Brain microvascular endothelial cell (primary cell): ENCODE measurements around the gene SGPL1.

Source experiments
- DNase-seq: peaks from one replicate; pipeline ENCODE4 v3.0.0-alpha.2; 2020
- H3K27ac ChIP-seq: fragments of 250-450 bp; sonication (Bioruptor Pico); 2 replicates; pipeline ENCODE4 v1.5.1; 2020; ENCODE audit warnings: mild to moderate bottlenecking, moderate library complexity
- H3K27me3 ChIP-seq: fragments of 250-450 bp; sonication (Bioruptor Pico); replicated peaks from 2 replicates; pipeline ENCODE4 v1.5.1; 2020; ENCODE audit warnings: mild to moderate bottlenecking
- H3K36me3 ChIP-seq: fragments of 250-450 bp; sonication (Bioruptor Pico); replicated peaks from 2 replicates; pipeline ENCODE4 v1.5.1; 2020; ENCODE audit warnings: mild to moderate bottlenecking
- H3K4me3 ChIP-seq: 2 replicates; pipeline ENCODE4 v1.5.1; 2011; ENCODE audit warnings: low read depth, mild to moderate bottlenecking, control low read depth, low read length, moderate library complexity
- in situ Hi-C: cut with HindIII; loops from 2 replicates; pipeline ENCODE4 v1.10.0; 2017; ENCODE audit warnings: low sequenced_read_pairs, low pct_ligation_motif_present
- TF ChIP-seq, protein P1 (sequence below): IDR thresholded peaks from 2 replicates; pipeline ENCODE4 v1.5.1; 2011; ENCODE audit warnings: low read depth, mild to moderate bottlenecking, moderate library complexity, low read length, control low read depth, inconsistent platforms; ENCODE audit errors: missing control alignments

SGPL1 gene

DNA sequence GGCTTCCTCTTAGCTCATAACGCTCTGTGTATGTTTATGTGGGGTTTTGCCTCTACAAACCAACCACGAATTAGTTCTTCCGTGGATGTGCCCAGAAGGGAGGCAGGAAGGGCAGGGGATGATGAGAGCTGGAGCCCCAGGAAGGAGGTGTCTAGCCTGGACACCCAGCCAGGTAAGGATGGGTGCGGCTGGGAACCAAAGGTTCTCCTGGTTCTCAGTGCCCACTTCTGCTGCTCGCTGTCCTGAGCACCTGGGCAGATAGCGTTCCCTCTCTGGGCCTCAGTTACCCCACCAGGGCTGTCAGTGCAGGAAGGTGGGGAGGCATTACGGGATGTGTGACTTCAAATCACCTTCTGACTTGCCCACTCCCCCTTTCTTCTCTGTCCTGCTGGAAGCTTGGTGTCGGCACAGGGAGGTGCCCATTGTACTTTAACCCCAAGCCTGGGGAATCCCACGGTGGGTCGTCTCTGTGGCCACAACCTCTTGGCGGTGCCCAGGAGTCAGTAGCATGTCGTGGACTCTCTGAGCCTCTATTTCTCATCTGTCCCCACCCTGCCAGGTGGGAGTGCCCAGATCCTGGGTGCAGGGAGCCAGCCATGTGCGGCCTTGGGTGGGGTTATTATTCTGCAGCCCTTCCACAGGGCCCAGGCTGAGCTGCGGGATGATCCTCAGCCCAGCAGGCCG, 91.3 kb downstream of the SGPL1 start:
- DNase-seq = no peak
- Histone ChIP-seq H3K4me3 (no peak overlapping the region), H3K36me3 (no peaks in the 10 kb centered on the region), H3K27ac (no peak overlapping the region), H3K27me3 (no peaks in the 10 kb centered on the region)
- TF ChIP-seq, protein P1, sequence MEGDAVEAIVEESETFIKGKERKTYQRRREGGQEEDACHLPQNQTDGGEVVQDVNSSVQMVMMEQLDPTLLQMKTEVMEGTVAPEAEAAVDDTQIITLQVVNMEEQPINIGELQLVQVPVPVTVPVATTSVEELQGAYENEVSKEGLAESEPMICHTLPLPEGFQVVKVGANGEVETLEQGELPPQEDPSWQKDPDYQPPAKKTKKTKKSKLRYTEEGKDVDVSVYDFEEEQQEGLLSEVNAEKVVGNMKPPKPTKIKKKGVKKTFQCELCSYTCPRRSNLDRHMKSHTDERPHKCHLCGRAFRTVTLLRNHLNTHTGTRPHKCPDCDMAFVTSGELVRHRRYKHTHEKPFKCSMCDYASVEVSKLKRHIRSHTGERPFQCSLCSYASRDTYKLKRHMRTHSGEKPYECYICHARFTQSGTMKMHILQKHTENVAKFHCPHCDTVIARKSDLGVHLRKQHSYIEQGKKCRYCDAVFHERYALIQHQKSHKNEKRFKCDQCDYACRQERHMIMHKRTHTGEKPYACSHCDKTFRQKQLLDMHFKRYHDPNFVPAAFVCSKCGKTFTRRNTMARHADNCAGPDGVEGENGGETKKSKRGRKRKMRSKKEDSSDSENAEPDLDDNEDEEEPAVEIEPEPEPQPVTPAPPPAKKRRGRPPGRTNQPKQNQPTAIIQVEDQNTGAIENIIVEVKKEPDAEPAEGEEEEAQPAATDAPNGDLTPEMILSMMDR = no peak
- in situ Hi-C loops = no loop called here

DNA sequence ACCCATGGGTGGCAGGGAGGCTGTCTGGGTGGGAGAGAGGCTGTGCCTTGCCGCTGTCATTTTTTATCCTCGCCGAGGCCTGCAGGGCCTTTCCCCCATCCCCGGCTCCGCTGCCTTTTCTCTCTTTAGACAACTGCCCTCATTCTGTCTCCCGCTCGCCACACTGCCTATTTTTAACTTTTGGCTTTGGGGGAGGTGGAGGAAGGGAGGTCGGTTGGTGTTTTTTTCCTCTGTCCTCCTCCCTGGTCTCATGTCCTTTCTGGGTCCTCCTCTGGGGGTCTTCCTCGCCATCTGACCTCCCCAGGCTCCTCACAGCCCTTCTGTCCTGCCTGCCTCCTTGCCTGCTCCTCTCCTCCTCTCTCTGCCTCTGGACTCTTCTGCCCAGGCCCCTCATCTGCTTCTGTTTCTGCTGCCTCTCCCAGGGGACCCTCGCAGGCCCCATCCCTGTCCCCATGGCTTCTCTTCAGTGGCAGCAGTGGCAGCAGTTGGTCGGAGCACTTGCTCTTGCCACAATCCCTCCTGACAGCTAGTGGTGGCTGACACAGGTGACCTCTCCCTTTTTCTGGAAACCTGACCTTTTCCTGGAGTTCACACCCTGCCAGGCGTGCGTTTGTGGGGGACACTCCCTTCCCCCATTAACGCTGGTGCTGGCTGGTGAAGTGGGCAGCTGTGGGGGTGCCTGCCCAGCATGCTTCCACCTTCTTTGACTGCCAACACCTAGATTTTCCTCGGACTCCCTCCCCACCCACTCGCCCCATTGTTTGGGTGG, 92.1 kb downstream of the SGPL1 start:
- in situ Hi-C loops = no loop called here
- no peaks in the 10 kb centered on the region for H3K27me3 ChIP-seq
- DNase-seq = no peak

DNA sequence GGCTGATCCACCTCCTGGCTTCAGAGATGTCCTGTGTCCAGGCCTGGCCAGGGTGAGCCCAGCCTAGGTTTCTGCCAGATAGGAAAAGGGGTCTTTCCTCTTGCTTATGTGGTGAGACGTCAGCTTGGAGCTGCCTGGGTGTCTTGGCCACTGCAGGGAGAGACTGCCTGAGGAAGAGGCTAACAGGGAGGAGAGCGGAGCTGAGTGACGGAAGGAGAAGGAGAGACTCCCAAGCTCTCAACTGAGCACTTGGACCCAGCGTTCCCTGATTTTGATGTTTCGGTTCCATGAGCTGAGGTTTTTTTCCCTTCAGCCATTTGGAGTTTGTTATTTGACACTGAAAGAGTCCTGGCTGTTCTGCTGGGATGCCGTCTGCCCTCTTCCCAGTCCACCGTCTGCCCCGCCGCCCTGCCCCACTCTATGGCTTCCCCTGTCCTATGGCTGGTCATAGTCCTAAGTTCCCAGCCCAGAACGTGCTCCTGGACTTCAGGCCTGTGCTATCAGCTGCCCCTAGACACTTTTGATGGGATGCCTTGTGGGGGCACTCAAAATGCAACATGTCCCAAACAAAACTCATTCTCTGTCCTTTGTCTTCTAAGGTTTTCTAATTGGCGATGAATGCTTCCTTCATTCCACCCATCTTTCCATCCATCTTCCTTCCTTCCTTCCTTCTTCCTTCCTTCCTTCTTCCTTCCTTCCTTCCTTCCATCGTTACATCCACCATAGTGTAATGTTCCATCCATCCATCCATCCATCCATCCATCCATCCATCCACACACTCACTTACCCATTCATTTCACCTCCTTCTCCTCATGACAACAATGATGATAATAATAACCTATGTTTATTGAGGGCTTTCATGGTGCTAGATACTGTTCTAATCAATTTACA, 92.9 kb downstream of the SGPL1 start:
- DNase-seq = no peak
- in situ Hi-C loops = no loop called here
- TF ChIP-seq, protein P1 = no peak
- Histone ChIP-seq H3K36me3 (no peaks in the 10 kb centered on the region), H3K4me3 (no peak overlapping the region), H3K27me3 (no peaks in the 10 kb centered on the region), H3K27ac (no peak overlapping the region)

More for the DNA sequence above, 92.1 kb downstream of the SGPL1 start:
- Histone ChIP-seq H3K36me3 (no peaks in the 10 kb centered on the region), H3K27ac (no peak overlapping the region), H3K4me3 (no peak overlapping the region)
- TF ChIP-seq, protein P1 = no peak

DNA sequence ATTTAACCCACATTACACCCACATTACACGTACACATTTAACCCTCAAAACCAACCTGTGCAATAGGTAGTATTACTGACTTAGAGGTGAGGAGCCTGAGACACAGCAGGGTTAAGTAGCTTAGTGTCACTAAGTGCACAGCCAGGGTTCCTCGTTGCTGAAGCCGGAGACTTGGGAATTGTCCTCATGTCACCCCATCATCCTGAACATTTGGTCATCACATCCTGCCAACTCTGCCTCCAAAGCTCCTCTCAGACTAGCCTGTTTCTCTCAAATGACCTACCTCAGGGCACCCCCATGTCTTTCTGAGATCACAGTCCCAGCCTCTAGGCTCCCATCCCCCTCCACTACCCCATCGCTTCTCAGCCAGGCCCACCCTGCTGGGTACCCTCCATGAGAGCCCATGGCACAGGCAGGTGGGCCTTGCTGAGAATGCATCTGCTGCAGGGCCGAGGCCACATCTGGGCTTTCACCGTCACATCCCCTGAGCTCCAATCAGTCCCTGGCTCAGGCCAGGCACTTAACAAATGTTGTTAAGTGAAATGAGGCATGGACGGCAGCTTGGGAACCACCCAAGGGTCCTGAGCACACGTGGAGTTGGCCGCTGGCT, 93.7 kb downstream of the SGPL1 start:
- no peak overlapping the region for H3K4me3 ChIP-seq
- in situ Hi-C loops = no loop called here
- H3K36me3 ChIP-seq = no peaks in the 10 kb centered on the region
- no peak overlapping the region for H3K27ac ChIP-seq
- H3K27me3 ChIP-seq = peaks cover 6% of the 10 kb centered on the region
- TF ChIP-seq, protein P1 = no peak
- no peak for DNase-seq

DNA sequence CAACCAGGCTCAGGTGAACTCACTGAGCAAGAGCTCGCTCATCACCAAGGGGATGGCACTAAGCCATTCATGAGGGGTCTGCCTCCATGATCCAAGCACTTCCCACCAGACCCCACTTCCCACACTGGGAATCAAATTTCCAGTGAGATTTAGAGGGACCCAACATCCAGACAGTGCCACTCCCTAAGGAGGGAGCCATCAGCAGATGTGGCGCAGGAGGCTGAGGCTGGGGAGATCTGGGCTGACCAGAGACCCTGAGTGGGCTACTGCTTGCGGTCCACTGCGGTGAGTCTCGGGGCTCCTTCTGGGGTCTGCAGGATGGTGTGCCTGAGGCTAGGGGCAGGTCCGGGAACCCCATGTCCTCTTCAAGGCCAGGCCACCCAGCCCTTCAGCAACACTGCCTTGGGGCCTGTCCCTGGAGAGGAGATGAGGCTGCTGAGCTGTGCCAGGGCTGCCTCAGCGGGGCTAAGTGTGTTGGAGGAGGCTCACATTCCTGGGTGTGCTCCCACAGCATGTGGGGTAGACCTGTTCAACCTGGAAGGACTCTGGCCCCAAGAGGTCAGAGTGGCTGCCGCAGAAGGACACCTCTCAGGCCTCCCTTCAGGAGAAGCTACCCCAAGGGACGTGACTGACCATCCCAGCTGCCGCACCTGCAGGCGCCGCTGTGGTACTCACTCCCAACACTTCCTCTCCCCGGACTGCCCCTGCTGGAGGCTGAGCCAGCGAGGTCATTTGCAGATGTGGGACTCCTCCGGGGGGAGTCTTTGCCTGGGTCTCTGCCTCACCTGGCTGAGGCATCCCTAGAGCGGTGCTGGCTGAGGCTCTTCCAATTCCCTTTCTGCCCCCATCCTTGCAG, 95.0 kb downstream of the SGPL1 start:
- TF ChIP-seq, protein P1 = no peak
- in situ Hi-C loops = no loop called here
- no peak for DNase-seq

More for the DNA sequence above, 95.0 kb downstream of the SGPL1 start:
- H3K4me3 ChIP-seq = no peak overlapping the region
- peaks cover 16% of the 10 kb centered on the region for H3K27me3 ChIP-seq
- no peak overlapping the region for H3K27ac ChIP-seq
- no peaks in the 10 kb centered on the region for H3K36me3 ChIP-seq
